CD1c-positive myeloid dendritic cell (primary cell): ENCODE measurements around the gene ZNF652.

Experiments
- DNase-seq: peaks from one replicate; pipeline ENCODE4 v3.0.0-alpha.2; 2016; ENCODE audit errors: extremely low spot score

Gene ZNF652

DNA sequence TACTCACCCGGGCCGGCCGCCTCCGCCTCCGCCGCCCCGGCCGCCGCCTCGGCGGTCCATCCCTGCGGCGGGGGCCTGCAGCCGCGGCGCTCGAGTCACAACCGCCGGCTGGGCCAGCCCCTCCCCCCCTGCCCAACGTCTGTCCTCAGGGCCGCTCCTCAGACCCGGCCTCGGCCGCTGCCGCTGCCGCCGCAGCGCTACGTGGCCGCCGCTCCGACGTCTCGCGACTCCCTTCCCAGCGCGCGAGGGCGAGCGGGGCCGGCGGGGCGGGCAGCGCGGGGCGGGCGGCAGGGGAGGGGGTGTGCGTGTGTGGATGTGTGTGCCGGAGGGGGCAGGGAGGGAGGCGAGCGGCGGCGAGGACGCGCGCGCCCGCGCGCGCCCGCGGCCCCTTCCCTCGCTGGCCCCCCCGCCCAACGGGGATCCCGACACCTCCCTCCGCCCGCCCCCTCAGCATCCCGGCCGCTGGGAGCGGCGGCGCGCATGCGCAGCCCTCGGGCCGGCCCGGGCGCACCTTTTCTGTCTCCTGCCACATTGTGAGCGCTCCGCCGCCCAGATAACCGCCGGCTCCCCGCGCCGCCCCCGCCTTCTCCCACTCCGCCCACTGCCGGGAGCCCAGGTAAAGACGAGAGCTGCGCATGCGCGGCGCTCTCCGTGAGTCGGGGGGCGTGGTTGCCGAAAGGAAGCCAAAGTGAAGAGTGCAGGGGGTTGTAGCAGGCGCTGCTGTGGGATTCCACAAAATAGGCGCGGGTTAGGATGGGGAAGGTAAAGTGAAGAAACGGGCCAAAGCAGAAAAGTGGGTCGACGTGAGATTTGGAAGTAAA is at the start of gene ZNF652:
TSS of gene ZNF652 (minus strand) at position 349 of the 821 bp plus-strand sequence. CDS start 44,525 bp downstream, outside the sequence.
- DNase-seq = peak; percentile 89

- no peak for DNase-seq
Measured at GRCh38 chr17:49409066-49409465, 47.0 kb upstream of the ZNF652 start.

GRCh38 chr17:49407981-49408501 is 46.0 kb upstream of the ZNF652 start:
- peak; percentile 78 for DNase-seq

DNA sequence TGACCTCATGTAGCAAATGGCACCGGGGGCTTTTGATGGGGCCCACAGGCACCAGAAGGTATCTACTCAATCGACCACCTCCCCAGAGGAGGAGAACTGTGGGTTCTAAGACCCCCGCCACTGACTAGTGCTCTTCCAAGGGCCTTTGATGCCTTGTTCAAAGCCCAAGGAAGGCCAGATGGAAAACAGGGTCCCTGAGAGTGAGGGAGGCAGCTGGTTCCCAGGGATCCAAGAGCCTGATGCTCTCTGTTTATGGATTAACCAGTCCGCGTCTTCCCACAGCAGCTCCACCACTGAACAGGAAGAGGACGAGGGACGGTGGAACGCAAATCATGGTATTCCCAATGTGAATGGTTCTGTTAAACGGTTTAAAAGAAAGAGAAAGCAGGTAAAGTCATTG is 45.0 kb upstream of the ZNF652 start:
- DNase-seq = no peak

DNA sequence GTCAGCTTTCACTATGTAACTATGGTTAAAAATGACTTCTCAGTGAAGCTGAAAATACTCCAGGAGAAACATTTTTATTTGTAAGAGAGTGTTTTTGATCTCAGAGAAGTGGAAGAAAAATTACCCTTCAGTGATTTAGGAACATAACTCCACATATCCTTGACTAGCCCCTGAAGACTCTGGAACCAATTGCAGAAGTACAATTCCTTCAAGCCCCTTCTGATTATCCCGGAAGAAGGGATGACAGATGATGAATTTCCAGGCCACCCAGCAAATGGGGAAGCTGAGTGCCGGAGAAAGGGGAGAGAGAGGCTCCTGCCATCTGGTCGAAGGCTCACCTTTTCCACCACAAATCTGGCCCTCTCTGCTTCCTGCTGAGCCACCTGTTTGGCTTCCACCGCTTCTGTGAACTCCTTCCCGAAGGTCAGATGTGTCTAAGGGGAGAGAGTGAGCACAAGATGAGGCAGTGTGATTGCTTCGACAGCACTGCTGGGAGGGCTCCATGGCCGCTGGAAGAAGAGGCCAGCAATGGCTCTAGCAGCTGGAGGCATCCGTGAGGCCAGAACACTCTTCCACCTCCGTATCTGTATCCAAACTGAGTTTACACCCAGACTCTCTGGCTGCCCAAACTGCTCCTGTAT is 44.5 kb upstream of the ZNF652 start:
- DNase-seq = no peak

- DNase-seq = no peak
Measured at GRCh38 chr17:49404906-49405305, 42.9 kb upstream of the ZNF652 start.

DNA sequence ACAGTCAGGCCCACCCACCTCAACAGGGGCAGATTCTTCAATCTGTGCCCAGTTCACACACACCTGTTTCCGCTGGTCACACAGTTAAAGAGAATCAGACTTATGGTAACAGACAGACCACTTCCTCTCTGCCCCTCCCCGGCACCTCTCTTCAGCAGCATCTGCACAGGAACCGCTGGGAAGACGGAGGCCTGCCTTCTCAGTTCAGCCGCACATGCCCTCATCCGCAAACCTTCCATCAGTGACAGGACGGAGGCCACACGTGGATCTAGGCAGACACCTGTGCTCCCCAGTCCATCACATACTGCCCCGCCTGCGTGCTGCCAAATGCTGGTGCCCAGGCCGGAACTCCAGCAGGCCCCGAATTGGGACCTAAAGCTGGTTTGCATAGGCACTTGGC is 42.3 kb upstream of the ZNF652 start:
- DNase-seq = no peak

DNA sequence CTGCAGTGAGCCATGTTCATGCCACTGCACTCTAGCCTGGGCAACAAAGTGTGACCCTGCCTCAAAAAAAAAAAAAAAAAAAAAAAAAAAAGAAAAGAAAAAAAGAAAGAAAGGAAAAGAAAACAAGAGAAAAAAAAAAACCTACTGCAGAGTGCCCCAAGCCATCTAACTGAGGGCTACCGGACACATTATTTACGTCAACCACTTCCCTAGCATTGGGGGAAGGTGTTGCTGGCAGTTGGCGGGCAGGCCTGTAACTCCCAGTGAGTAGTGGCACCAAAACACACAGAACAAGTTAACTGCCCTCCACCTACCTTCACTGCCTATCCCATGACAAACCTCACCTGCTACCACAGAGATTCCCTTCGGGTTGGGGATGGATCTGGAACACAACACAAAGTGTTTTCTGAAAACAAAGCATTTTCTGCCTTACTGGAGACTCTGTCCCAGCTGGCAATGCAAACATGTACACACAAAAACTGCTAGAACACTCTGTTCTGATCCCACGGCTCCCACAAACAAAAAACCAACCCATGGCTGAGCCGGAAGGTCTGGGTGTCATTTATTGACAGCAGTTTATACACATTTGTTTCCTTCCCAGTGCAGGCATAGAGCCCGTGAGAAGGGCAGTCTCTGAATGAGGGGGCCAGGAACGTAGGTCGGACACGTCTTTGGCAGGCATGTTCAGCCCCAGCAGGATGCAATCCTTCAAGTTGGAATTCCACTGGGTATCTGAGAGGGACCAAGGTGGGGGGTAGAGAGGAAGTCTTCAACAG is 41.7 kb upstream of the ZNF652 start:
- DNase-seq = no peak

DNA sequence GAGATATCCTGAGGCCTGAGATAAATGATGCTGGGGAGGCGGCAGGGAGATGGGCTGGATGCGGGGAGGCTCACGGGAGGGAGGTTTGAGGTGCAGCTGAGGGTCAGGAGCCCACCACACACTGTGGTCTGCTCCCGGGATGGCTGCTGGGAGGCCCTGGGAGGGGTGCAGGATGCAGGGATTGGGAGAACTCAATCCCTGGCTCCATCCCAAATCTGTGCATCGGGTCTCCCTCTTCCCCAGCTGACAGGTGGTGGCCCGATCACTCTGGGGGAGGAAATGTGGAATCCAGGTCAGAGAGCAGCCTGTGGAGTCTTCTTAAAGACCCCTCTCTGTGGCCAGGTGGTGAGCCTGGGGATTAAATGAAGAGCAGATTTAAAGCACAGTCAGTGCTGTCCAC is 40.7 kb upstream of the ZNF652 start:
- no peak for DNase-seq

DNA sequence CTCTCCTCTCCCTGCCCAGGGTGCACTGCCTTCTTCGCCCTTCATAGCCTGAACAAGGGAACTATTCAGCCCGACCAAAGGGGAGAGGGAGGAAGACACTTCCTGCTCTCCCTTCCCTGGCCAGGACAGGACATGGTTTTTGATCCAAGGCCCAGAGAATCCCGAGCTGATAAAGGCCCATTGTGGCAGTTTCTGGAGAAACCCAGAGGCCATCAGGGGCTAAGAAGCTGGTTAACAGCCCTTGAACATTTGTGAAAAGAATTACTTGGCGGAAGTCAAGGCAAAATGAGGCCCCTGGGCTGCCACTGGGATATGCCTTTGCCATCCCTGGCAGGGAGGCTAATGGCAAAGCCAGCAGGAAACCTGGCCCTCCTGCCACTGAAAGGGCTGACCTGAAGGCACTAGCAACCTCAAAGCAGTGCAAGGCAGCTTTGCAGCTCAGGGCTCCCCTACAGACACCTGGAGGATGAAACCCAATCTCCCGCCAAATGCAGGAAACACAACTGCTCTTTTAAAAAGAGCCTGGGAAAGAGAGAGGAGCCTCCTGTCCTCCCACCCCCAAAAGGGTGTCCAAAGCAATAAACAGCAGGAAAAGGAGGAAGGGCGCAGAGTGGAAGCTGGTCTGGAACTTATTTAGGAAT is 40.0 kb upstream of the ZNF652 start:
- no peak for DNase-seq

DNA sequence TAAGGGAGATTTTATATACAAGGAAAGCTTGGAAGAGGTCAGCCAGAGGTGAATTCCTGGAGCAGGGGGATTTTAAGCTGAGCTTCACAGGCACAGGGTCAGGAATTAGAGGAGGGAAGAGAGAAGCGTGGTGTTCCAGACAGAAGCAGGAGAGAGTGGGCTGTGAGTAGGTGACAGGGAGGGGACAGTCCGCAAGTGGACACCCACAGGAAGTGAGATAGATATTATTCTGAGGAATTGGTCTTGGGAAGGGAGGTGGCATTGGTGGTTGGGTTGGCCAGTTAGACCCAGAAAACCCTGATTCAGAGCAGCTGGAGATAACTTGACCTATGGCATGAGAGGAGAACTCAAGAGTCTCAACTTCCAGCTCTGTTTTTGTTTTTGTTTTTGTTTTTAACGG is 37.9 kb upstream of the ZNF652 start:
- DNase-seq = peak; percentile 51

DNA sequence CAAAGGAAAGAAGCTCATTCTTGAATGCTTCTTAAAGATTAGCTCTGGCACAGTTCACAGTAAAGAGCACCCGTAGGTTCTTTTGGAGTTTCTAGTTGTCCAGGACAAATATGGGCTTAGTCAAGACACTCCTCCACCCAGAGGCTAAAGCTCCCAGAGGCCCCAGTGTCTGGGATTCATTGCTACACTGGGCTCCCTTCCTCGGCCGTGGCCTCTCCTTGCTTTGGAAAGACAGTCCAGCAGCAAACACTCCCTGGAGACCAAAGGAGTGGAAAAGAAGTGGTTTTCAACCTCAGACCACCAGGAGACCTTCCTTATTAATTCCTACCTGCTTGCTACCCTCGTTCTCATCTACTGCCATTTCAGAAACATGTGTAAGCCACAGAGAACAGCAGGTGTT is 35.5 kb upstream of the ZNF652 start:
- no peak for DNase-seq

- peak; percentile 76 for DNase-seq
Measured at GRCh38 chr17:49393491-49394255, 31.6 kb upstream of the ZNF652 start.

GRCh38 chr17:49390548-49391324 is 28.7 kb upstream of the ZNF652 start:
- DNase-seq = peak; percentile 82

GRCh38 chr17:49389514-49390347 is 27.7 kb upstream of the ZNF652 start:
- peak; percentile 42 for DNase-seq

DNA sequence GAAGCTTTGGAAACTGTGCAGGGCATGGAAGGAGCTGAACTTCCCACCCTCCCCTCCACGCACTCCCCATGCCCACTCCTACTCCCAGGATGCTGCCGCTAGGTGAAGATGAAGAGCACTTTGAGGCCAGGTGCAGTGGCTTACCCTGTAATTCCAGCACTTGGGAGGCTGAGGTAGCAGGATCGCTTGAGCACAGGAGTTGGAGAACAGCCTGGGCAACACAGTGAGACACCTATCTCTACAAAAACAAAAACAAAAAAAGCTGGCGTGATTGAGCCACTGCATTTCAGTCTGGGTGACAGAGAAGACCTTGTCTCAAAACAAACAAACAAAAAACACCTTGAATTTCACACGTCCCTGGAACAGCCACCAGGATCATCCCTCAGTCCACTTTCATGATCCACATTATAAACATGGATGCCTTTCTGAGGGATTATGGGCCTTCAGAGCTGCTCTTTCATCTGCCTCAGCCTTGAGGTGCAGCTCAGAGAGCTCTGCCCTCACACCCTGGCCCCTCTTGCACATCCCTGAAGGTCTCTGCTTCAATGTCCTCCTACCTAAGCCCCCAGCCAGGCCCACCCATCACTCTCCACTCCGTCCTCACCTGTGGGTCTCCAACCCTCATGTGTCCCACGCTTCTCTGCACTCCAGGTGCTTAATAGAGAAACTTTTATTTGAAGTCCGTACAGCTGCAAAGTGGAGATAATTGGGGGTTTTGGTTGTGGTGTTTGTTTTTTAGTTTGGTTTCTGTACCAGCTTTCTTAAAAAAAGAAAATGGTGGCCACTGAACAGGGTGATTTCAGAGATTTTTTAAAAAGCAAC is 26.9 kb upstream of the ZNF652 start:
- DNase-seq = no peak

GRCh38 chr17:49388290-49388640 is 26.2 kb upstream of the ZNF652 start:
- DNase-seq = peak; percentile 25

DNA sequence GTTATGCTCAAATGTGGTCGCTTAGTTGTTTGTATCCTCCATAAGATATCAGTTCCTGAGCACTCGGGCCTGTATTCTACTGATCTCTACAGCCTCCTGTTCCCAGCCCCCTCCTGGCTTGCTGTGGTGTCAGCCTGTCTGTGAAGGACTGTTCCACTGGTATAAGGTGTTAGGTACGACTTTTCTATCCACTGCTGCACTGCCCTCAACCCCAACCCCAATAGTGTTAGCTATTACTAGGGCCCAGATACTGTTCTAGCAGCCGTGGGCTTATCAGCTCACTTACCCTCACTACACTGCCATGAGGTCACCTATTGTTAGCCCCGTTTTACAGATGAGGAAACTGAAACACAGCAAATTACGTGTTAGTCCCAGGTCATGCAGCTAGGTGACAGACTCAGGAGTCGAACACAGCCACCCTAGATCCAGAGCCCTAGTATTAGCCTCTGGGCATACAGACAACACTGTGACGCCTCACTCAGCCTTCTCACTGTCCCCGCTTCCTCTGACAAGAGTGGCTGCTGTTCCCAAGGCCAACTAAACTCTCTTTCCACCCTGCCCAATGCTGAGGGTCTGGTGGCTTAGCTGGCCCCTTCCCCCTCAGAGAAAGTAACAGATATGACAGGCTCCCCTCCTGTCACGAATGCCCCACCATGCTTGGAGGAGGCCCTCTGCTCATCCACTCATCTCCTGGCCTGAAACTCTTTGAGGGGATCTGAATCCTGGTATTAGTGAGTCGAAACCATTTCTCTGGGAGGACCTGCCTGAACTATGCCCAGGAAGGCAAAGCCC is 25.6 kb upstream of the ZNF652 start:
- no peak for DNase-seq
